OCI-LY7 (cell line): Measurements from ENCODE around the gene P3R3URF. TPM values are rescaled to one million over a fixed set of nuclear protein-coding genes. Genes with fewer than 3 reads are reported as not detected.

Source experiments
- BruUV-seq: library from RNA; stranded (reverse); fragments of 400-500 nt; replicated peaks from 2 replicates; lab custom pipeline; 2021; lab: Mats Ljungman, UMichigan
- CTCF ChIA-PET: fragments of 300-600 bp; sonication (Branson Sonifier 250); formaldehyde crosslinking; loops from one replicate; lab custom pipeline; 2022; ENCODE audit warnings: antibody characterized with exemption; ENCODE audit not compliant: unreplicated experiment; lab: Charles Lee
- POLR2A ChIA-PET: fragments of 300-600 bp; sonication (Branson Sonifier 250); formaldehyde crosslinking; loops from one replicate; lab custom pipeline; 2022; ENCODE audit warnings: antibody characterized with exemption; lab: Charles Lee
- DNase-seq: peaks from one replicate; pipeline ENCODE4 v3.0.0-alpha.2; 2015; ENCODE audit warnings: low spot score
- H2AFZ ChIP-seq: fragments of 200-600 bp; sonication (generic), shearing (Covaris generic); 2 replicates; pipeline ENCODE4 v1.6.1; 2014; ENCODE audit warnings: mild to moderate bottlenecking, antibody characterized with exemption, low read length, moderate library complexity
- H3K27ac ChIP-seq: fragments of 200-600 bp; sonication (generic); 2 replicates; pipeline ENCODE4 v1.5.1; 2014; ENCODE audit warnings: mixed run types, low read depth, mild to moderate bottlenecking, moderate library complexity, low read length, inconsistent platforms; ENCODE audit not compliant: poor library complexity, severe bottlenecking
- H3K36me3 ChIP-seq: fragments of 200-600 bp; sonication (generic); 2 replicates; pipeline ENCODE4 v1.6.1; 2014; ENCODE audit warnings: mild to moderate bottlenecking, antibody characterized with exemption, low read length, moderate library complexity, mixed read lengths; ENCODE audit not compliant: insufficient read depth
- H3K4me1 ChIP-seq: fragments of 200-600 bp; sonication (generic); 2 replicates; pipeline ENCODE4 v1.5.1; 2014; ENCODE audit warnings: mild to moderate bottlenecking, low read length; ENCODE audit not compliant: insufficient read depth, poor library complexity, severe bottlenecking
- H3K4me2 ChIP-seq: fragments of 200-600 bp; sonication (generic); 2 replicates; pipeline ENCODE4 v1.6.1; 2014; ENCODE audit warnings: mild to moderate bottlenecking, low read length
- H3K4me3 ChIP-seq: fragments of 200-600 bp; sonication (generic); 2 replicates; pipeline ENCODE4 v1.5.1; 2014; ENCODE audit warnings: mild to moderate bottlenecking, low read depth, low read length; ENCODE audit not compliant: poor library complexity, severe bottlenecking
- H3K79me2 ChIP-seq: fragments of 200-600 bp; sonication (generic); 2 replicates; pipeline ENCODE4 v1.6.1; 2016; ENCODE audit warnings: low read depth, mild to moderate bottlenecking, low read length, moderate library complexity, mixed read lengths; ENCODE audit not compliant: insufficient read depth
- H3K9me2 ChIP-seq: fragments of 200-600 bp; sonication (generic); 2 replicates; pipeline ENCODE4 v1.6.1; 2016; ENCODE audit warnings: mild to moderate bottlenecking, low read length, mixed read lengths; ENCODE audit not compliant: insufficient read depth
- H3K9me3 ChIP-seq: fragments of 200-600 bp; sonication (generic); 2 replicates; pipeline ENCODE4 v1.6.1; 2014; ENCODE audit warnings: mild to moderate bottlenecking, mixed run types, low read length, mixed read lengths
- H4K20me1 ChIP-seq: fragments of 200-600 bp; sonication (generic); 2 replicates; pipeline ENCODE4 v1.6.1; 2014; ENCODE audit warnings: mild to moderate bottlenecking, antibody characterized with exemption, low read length, moderate library complexity, mixed read lengths; ENCODE audit not compliant: insufficient read depth
- EZH2phosphoT487 ChIP-seq: fragments of 200-600 bp; sonication (generic); IDR thresholded peaks from 2 replicates; pipeline ENCODE4 v1.6.1; 2018; ENCODE audit warnings: low read depth, borderline replicate concordance, mild to moderate bottlenecking, mixed run types, antibody characterized with exemption, low read length, moderate library complexity, mixed read lengths
- intact Hi-C: fragments of 100-400 bp; cut with micrococcal nuclease; formaldehyde crosslinking; loops from one replicate; pipeline ENCODE4 v1.10.0; 2022; ENCODE audit not compliant: unreplicated experiment
- total RNA-seq, 2 experiments: library from RNA; depleted of rRNA in 1 of 2; stranded (reverse); fragments of >200 nt in 1 of 2; shearing (Covaris generic) in 1 of 2; gene quantifications; 2 replicates each; pipeline ENCODE4 v1.2.3, GENCODE V29; 2014 to 2022
- TF ChIP-seq, protein P1 (sequence below): fragments of 200-600 bp; sonication (generic); conservative IDR thresholded peaks from 2 replicates; pipeline ENCODE4 v1.5.1; 2014; ENCODE audit warnings: mild to moderate bottlenecking, antibody characterized with exemption, low read length, moderate library complexity, mixed read lengths

P3R3URF gene
- total RNA-seq, 2 experiments from 2014 or later = not detected

- Histone ChIP-seq H3K9me3 (no peaks in the 10 kb centered on the region), H2AFZ (peak overlapping the region; percentile 30; the same call in 1 of the 2 replicates), H3K4me3 (peak overlapping the region; percentile 95), H3K4me2 (peak overlapping the region; percentile 65), H3K79me2 (peaks cover 52% of the 10 kb centered on the region), H4K20me1 (no peaks in the 10 kb centered on the region), H3K9me2 (no peaks in the 10 kb centered on the region), H3K4me1 (peaks cover 26% of the 10 kb centered on the region), H3K27ac (peak overlapping the region; percentile 19), H3K36me3 (no peaks in the 10 kb centered on the region)
- ChIA-PET POLR2A (interaction anchor here (0.6 to 2.5 kb wide), 10 partner anchors 8 to 486 kb away, joined by 3 to 7 read pairs (median 4); no protein-coding TSS in a partner anchor), CTCF (no interaction called here)
- no TSS peak for BruUV-seq
- TF ChIP-seq, protein P1, sequence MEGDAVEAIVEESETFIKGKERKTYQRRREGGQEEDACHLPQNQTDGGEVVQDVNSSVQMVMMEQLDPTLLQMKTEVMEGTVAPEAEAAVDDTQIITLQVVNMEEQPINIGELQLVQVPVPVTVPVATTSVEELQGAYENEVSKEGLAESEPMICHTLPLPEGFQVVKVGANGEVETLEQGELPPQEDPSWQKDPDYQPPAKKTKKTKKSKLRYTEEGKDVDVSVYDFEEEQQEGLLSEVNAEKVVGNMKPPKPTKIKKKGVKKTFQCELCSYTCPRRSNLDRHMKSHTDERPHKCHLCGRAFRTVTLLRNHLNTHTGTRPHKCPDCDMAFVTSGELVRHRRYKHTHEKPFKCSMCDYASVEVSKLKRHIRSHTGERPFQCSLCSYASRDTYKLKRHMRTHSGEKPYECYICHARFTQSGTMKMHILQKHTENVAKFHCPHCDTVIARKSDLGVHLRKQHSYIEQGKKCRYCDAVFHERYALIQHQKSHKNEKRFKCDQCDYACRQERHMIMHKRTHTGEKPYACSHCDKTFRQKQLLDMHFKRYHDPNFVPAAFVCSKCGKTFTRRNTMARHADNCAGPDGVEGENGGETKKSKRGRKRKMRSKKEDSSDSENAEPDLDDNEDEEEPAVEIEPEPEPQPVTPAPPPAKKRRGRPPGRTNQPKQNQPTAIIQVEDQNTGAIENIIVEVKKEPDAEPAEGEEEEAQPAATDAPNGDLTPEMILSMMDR = no peak
- no peak for TF ChIP-seq EZH2phosphoT487
- DNase-seq = no peak
- intact Hi-C loops = no loop called here
Measured at GRCh38 chr1:46131093-46131492, 45.2 kb downstream of the P3R3URF start.

- H2AFZ ChIP-seq = peak overlapping the region; percentile 30; the same call in 1 of the 2 replicates
- H3K4me2 ChIP-seq = peak overlapping the region; percentile 65
- no peak for DNase-seq
- CTCF ChIA-PET = no interaction called here
- H3K79me2 ChIP-seq = peaks cover 52% of the 10 kb centered on the region
- peaks cover 26% of the 10 kb centered on the region for H3K4me1 ChIP-seq
- H3K4me3 ChIP-seq = peak overlapping the region; percentile 95
- no peaks in the 10 kb centered on the region for H3K9me3 ChIP-seq
- BruUV-seq = no TSS peak
- POLR2A ChIA-PET = interaction anchor here (0.6 to 2.5 kb wide), 11 partner anchors 7 to 608 kb away, joined by 3 to 7 read pairs (median 4); no protein-coding TSS in a partner anchor
- H3K36me3 ChIP-seq = no peaks in the 10 kb centered on the region
- H4K20me1 ChIP-seq = no peaks in the 10 kb centered on the region
- intact Hi-C loops = loop anchor here (1.0 kb wide), 1 partner anchor 87 kb away; no protein-coding TSS in a partner anchor
- no peak for TF ChIP-seq EZH2phosphoT487
- TF ChIP-seq, protein P1 = no peak
- H3K9me2 ChIP-seq = no peaks in the 10 kb centered on the region
- H3K27ac ChIP-seq = peak overlapping the region; percentile 19
Measured at GRCh38 chr1:46130606-46131005, 45.7 kb downstream of the P3R3URF start.

DNA sequence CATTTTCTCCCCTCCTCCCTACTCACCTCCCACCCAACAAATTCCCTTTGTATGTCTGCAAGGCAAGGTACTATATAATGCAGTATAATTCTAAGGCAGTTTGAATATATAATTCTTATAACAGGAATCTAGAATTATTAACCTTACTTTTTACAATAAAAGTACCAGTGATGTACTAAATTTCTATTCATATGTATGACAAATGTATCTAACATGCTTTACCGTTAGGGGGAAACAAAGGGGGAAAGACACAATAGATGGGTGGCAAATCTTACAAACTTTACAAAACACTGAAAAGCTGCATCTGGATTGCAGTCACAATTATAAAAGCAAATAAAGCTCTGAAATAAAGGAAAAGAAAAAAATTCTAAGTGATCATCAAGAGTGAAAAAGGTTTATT, 46.2 kb downstream of the P3R3URF start:
- no peaks in the 10 kb centered on the region for H3K36me3 ChIP-seq
- peak overlapping the region; percentile 19 for H3K27ac ChIP-seq
- ChIA-PET POLR2A (interaction anchor here (0.7 to 2.5 kb wide), 9 partner anchors 7 to 608 kb away, joined by 3 to 7 read pairs (median 4); no protein-coding TSS in a partner anchor), CTCF (no interaction called here)
- peaks cover 52% of the 10 kb centered on the region for H3K79me2 ChIP-seq
- peak overlapping the region; percentile 95 for H3K4me3 ChIP-seq
- no peak for TF ChIP-seq EZH2phosphoT487
- TF ChIP-seq, protein P1 = peak; percentile 67
- no peaks in the 10 kb centered on the region for H3K9me3 ChIP-seq
- peak; percentile 39 for DNase-seq
- peaks cover 26% of the 10 kb centered on the region for H3K4me1 ChIP-seq
- peak overlapping the region; percentile 65 for H3K4me2 ChIP-seq
- BruUV-seq = TSS peak; percentile 61
- no peaks in the 10 kb centered on the region for H3K9me2 ChIP-seq
- intact Hi-C loops = loop anchor here (1.0 kb wide), 1 partner anchor 87 kb away; no protein-coding TSS in a partner anchor
- no peaks in the 10 kb centered on the region for H4K20me1 ChIP-seq
- no peak overlapping the region for H2AFZ ChIP-seq
